ENCODE measurements around the gene CDH23.

Gene CDH23

DNA sequence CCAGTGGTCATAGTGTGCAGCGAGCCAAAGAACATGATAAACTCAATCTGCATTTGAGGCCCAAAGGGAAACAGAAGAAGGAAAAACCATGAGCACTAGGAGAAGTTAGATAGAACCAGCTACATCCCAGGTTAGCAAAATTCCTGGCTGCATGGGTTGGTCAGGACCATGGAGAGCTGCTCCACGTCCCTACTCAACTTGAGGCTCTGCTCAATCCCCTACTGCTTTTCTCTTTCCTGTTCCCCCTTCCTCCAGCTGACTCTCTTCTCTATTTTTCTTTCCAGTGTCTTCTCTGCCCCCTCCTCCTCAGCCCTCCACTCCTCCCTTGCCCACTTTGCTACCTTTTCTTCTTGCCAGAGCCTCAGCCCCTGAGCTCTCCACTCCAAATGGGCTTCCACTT lies 398.5 kb downstream of the CDH23 start:
- DNase-seq (ENCODE audit: low read depth): no peak
- no peak overlapping the region for H3K4me3 ChIP-seq (ENCODE audit: low read depth, low read length)
- in situ Hi-C loops (cut with HindIII; ENCODE audit: low sequenced_read_pairs): no loop called here
- TF ChIP-seq, protein P1, sequence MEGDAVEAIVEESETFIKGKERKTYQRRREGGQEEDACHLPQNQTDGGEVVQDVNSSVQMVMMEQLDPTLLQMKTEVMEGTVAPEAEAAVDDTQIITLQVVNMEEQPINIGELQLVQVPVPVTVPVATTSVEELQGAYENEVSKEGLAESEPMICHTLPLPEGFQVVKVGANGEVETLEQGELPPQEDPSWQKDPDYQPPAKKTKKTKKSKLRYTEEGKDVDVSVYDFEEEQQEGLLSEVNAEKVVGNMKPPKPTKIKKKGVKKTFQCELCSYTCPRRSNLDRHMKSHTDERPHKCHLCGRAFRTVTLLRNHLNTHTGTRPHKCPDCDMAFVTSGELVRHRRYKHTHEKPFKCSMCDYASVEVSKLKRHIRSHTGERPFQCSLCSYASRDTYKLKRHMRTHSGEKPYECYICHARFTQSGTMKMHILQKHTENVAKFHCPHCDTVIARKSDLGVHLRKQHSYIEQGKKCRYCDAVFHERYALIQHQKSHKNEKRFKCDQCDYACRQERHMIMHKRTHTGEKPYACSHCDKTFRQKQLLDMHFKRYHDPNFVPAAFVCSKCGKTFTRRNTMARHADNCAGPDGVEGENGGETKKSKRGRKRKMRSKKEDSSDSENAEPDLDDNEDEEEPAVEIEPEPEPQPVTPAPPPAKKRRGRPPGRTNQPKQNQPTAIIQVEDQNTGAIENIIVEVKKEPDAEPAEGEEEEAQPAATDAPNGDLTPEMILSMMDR (IDR thresholded peaks at IDR 0.05; ENCODE audit: low read depth, low read length, missing control alignments): no peak

DNA sequence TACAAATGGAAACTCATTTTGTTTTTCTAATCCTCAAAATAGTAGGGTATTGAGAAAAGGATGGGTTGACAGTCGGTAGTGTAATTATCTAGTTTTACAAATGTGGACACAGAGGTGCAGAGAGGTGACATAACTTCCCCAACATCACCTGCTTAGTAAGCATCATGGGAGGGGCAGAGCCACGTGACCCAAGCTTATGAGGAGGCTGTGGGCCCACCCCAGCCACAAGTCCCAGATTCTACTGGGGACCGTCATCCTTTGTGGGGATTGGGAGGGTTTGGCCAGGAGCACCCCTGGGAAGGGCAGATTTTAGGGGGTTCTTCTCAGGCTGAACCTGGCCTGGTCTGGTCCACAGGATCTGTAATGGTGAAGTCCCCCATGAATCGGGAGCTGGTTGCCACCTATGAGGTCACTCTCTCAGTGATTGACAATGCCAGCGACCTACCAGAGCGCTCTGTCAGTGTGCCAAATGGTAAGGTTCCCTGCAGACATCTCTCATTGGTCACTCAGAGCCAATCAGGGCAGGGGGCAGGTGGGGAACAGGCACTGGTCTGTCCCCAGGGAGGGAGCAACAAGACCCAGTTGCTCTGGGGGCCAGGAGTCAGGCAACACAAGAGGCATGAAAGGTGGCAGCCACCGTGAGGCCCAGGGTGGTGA lies 400.2 kb downstream of the CDH23 start:
- no peak overlapping the region for H3K4me3 ChIP-seq (ENCODE audit: low read depth, low read length)
- no peak for DNase-seq (ENCODE audit: low read depth)
- in situ Hi-C loops (cut with HindIII; ENCODE audit: low sequenced_read_pairs): no loop called here
- TF ChIP-seq, protein P1 (IDR thresholded peaks at IDR 0.05; ENCODE audit: low read depth, low read length, missing control alignments): no peak

DNA sequence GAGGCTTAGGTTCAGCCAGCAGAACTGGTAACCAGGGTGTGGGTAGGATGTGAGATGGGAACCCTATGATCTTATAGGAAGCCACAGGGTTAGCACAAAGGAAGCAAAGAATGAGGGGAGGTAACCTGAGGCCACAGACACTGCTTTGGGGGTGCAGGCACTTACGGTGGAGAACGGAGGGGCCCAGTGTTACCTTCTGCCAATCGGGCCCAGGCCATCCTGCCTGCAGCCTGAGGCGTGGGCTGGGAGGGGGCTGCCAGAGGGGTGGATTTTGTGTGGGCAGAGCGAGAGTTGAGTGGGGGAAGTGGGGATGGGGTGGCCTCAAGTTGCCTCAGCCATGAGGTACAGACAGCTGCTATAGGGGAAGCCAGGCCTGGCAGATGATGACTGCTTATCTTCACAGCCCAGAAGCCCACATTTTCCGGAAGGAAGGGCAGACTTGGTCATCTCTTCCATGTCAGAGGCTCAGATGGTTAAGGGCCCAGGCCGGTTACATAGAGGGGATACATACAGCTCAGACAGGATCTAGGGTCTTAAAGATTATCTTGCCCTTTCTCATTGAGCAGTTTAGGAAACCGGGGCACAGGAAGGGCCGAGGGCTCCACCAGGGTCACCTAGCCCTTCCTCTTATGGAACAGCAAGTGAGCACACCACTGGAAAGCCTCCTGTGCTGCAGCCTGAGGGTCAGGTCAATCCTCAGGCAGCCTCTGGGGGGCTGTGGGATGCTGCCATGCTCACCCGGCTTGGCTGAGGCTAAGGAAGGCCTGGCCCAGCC lies 401.0 kb downstream of the CDH23 start:
- DNase-seq (ENCODE audit: low read depth): no peak
- TF ChIP-seq, protein P1 (IDR thresholded peaks at IDR 0.05; ENCODE audit: low read depth, low read length, missing control alignments): no peak
- H3K4me3 ChIP-seq (ENCODE audit: low read depth, low read length): no peak overlapping the region
- in situ Hi-C loops (cut with HindIII; ENCODE audit: low sequenced_read_pairs): no loop called here

DNA sequence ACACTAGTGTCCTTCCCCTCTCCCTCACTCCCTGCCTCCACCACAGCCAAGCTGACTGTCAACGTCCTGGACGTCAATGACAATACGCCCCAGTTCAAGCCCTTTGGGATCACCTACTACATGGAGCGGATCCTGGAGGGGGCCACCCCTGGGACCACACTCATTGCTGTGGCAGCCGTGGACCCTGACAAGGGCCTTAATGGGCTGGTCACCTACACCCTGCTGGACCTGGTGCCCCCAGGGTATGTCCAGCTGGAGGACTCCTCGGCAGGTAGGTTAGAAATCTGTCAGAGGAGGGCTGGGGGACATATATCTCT lies 401.5 kb downstream of the CDH23 start:
- DNase-seq (ENCODE audit: low read depth): no peak
- H3K4me3 ChIP-seq (ENCODE audit: low read depth, low read length): no peak overlapping the region
- in situ Hi-C loops (cut with HindIII; ENCODE audit: low sequenced_read_pairs): no loop called here
- TF ChIP-seq, protein P1 (IDR thresholded peaks at IDR 0.05; ENCODE audit: low read depth, low read length, missing control alignments): no peak

DNA sequence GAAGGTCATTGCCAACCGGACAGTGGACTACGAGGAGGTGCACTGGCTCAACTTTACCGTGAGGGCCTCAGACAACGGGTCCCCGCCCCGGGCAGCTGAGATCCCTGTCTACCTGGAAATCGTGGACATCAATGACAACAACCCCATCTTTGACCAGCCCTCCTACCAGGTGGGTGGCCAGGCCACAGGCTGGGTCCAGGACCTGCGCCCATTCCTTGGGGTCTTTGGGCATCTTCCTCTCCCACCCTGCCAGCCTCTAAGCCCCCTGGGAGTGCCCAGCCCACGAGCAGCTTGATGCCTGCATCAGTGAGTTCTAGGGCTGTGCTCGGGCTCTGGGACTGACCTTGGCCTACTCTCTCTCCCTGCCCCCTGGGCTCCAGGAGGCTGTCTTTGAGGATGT lies 402.4 kb downstream of the CDH23 start:
- TF ChIP-seq, protein P1 (IDR thresholded peaks at IDR 0.05; ENCODE audit: low read depth, low read length, missing control alignments): no peak
- H3K4me3 ChIP-seq (ENCODE audit: low read depth, low read length): no peak overlapping the region
- in situ Hi-C loops (cut with HindIII; ENCODE audit: low sequenced_read_pairs): no loop called here
- no peak for DNase-seq (ENCODE audit: low read depth)

DNA sequence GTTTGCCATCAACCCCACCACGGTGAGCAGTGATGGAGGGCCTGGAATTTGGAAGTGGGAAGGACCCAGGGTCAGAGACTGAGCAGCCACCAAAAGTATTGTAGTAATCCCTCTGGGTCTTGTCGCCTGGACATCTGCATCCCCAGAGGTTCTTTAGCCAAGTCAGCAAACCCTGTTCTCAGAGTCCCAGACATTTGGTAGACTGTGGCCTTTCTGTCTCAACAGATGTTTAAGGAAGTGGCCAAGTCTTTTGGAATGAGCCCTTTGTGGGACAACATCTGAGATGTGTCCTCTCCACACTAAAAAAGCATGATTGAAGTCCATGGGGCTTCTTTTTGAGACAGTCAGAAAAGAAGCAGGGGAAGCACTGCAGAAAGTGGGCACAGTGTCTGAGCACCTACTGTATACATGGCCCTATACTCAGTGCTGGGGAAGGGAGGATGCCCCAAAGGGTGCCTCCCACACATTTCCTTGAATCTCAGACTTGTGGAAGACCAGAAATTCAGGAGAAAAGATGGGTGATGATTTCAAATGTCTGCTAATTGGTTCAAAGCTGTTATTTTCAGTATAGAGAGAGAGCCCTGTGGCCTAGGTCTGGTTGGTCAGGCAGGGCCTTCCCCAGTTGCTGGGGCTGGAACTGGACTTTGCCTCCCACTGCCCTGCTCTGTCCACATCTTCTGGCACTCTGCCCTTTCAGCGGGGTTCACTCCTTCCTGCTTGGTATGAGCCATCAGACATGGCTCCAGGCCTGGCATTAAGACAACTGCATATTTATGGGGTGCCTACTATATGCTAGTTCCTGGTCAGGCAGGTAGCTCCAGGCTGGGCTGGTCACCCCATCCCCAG lies 403.1 kb downstream of the CDH23 start:
- TF ChIP-seq, protein P1 (IDR thresholded peaks at IDR 0.05; ENCODE audit: low read depth, low read length, missing control alignments): no peak
- H3K4me3 ChIP-seq (ENCODE audit: low read depth, low read length): no peak overlapping the region
- no peak for DNase-seq (ENCODE audit: low read depth)
- in situ Hi-C loops (cut with HindIII; ENCODE audit: low sequenced_read_pairs): no loop called here

Measured in astrocyte of the cerebellum (primary cell).